ENCODE measurements around the gene CHCHD4. TPM values are rescaled to one million over a fixed set of nuclear protein-coding genes. Genes with fewer than 3 reads are reported as not detected.
A peak's percentile ranks its signal among the peaks of the same experiment; 100 is the strongest.

The CHCHD4 gene
- total and polyA plus RNA-seq, 2 of the 13 experiments (the other 11 are each of a cell fraction or from before 2014, with no cell fraction given) = 15.8 to 24.1 TPM

GRCh38 chr3:14146381-14147065 is 21.9 kb upstream of the CHCHD4 start:
- Histone ChIP-seq H4K20me1 (ENCODE audit: insufficient read depth, low read length) (no peaks in the 10 kb centered on the region; the same call in 1 of the 2 replicates), H3K4me1 (ENCODE audit: insufficient read depth, low read length) (peaks cover 20% of the 10 kb centered on the region), H3K27me3 (ENCODE audit: control insufficient read depth in 1 of 2, insufficient read depth in 2 of 2, low read length in 2 of 2) (no peaks in the 10 kb centered on the region), H2AFZ (ENCODE audit: low read length) (no peak overlapping the region), H3K36me3 (replicated peaks in 1 of 2; ENCODE audit: control insufficient read depth in 1 of 2, insufficient read depth in 2 of 2, low read length in 2 of 2) (peaks cover 18 to 38% of the 10 kb centered on the region in 2 experiments; a peak in 4 of 5 replicates), H3K9ac (ENCODE audit: insufficient read depth, low read depth, low read length) (no peak overlapping the region), H3K4me2 (ENCODE audit: low read depth, low read length) (no peak overlapping the region), H3K4me3 (replicated peaks in 1 of 3; ENCODE audit: insufficient read depth in 1 of 3, low read depth in 2 of 3, low read length in 3 of 3) (no peak overlapping the region), H3K79me2 (ENCODE audit: insufficient read depth, low read length) (no peaks in the 10 kb centered on the region), H3K27ac (ENCODE audit: extremely low read length, insufficient read depth, low read length) (no peak overlapping the region), H3K9me3 (ENCODE audit: low read length) (no peaks in the 10 kb centered on the region)
- intact Hi-C loops (cut with micrococcal nuclease; ENCODE audit: unreplicated experiment) (no loop called here), in situ Hi-C loops (cut with HindIII; ENCODE audit: extremely low pct_ligation_motif_present, low pct_unique_long_range_greater_than_20kb) (no loop called here)
- no TSS peak for BruUV-seq (replicated peaks)
- ATAC-seq (no peak), DNase-seq (ENCODE audit: low spot score) (no peak), FAIRE-seq (no peak)
- no peak for TF ChIP-seq TBX3 (IDR thresholded peaks at IDR 0.05; ENCODE audit: borderline replicate concordance)
- peak; percentile 52 for TF ChIP-seq AGO2 (optimal IDR thresholded peaks at IDR 0.05; ENCODE audit: low read depth, low read length)
- CTCF ChIA-PET (ENCODE audit: low intra/inter-chr PET ratio, low total read pairs) = no interaction called here
- POLR2A ChIA-PET = interaction anchor here (3.2 to 4.4 kb wide), 2 partner anchors 21 to 32 kb away, joined by 21 to 30 read pairs; partner anchors contain the start of genes CHCHD4, LSM3, TMEM43 and XPC
- WGBS (ENCODE audit: low lambda C conversion rate) = 95% methylated on average over 7 of the region's 10 CpGs

GRCh38 chr3:14145670-14146380 is 21.2 kb upstream of the CHCHD4 start:
- FAIRE-seq (no peak), DNase-seq (ENCODE audit: low spot score) (no peak), ATAC-seq (no peak)
- in situ Hi-C loops (cut with HindIII; ENCODE audit: extremely low pct_ligation_motif_present, low pct_unique_long_range_greater_than_20kb) (no loop called here), intact Hi-C loops (cut with micrococcal nuclease; ENCODE audit: unreplicated experiment) (no loop called here)
- Histone ChIP-seq H3K27ac (ENCODE audit: extremely low read length, insufficient read depth, low read length) (peak overlapping the region; percentile 96), H3K79me2 (ENCODE audit: insufficient read depth, low read length) (no peaks in the 10 kb centered on the region), H3K36me3 (replicated peaks in 1 of 2; ENCODE audit: control insufficient read depth in 1 of 2, insufficient read depth in 2 of 2, low read length in 2 of 2) (peaks cover 15 to 45% of the 10 kb centered on the region in 2 experiments; a peak in 4 of 5 replicates), H3K4me3 (replicated peaks in 1 of 3; ENCODE audit: insufficient read depth in 1 of 3, low read depth in 2 of 3, low read length in 3 of 3) (no peak overlapping the region), H2AFZ (ENCODE audit: low read length) (no peak overlapping the region), H3K27me3 (ENCODE audit: control insufficient read depth in 1 of 2, insufficient read depth in 2 of 2, low read length in 2 of 2) (no peaks in the 10 kb centered on the region), H3K4me2 (ENCODE audit: low read depth, low read length) (no peak overlapping the region), H3K9me3 (ENCODE audit: low read length) (no peaks in the 10 kb centered on the region), H3K9ac (ENCODE audit: insufficient read depth, low read depth, low read length) (no peak overlapping the region), H4K20me1 (ENCODE audit: insufficient read depth, low read length) (no peaks in the 10 kb centered on the region; the same call in 1 of the 2 replicates), H3K4me1 (ENCODE audit: insufficient read depth, low read length) (peaks cover 20% of the 10 kb centered on the region)
- no TSS peak for BruUV-seq (replicated peaks)
- ChIA-PET CTCF (ENCODE audit: low intra/inter-chr PET ratio, low total read pairs) (interaction anchor here (1.7 kb wide), 1 partner anchor 249 kb away, joined by 3 read pairs; no protein-coding TSS in a partner anchor), POLR2A (interaction anchor here (1.2 to 4.4 kb wide), 4 partner anchors 11 to 33 kb away, joined by 3 to 30 read pairs (median 12); partner anchors contain the start of genes CHCHD4, LSM3, TMEM43 and XPC)
- TF ChIP-seq BCLAF1 (IDR thresholded peaks at IDR 0.05) (no peak), ATF7-NPFF (CRISPR knock-in tag; IDR thresholded peaks at IDR 0.05; ENCODE audit: low read depth) (0 out of 2 replicates have a peak, but pooled peaks have one; percentile 34)
- 93% methylated on average over 7 of the region's 10 CpGs for WGBS (ENCODE audit: low lambda C conversion rate)
